ENCODE data around the gene PRCD.

PRCD gene

DNA sequence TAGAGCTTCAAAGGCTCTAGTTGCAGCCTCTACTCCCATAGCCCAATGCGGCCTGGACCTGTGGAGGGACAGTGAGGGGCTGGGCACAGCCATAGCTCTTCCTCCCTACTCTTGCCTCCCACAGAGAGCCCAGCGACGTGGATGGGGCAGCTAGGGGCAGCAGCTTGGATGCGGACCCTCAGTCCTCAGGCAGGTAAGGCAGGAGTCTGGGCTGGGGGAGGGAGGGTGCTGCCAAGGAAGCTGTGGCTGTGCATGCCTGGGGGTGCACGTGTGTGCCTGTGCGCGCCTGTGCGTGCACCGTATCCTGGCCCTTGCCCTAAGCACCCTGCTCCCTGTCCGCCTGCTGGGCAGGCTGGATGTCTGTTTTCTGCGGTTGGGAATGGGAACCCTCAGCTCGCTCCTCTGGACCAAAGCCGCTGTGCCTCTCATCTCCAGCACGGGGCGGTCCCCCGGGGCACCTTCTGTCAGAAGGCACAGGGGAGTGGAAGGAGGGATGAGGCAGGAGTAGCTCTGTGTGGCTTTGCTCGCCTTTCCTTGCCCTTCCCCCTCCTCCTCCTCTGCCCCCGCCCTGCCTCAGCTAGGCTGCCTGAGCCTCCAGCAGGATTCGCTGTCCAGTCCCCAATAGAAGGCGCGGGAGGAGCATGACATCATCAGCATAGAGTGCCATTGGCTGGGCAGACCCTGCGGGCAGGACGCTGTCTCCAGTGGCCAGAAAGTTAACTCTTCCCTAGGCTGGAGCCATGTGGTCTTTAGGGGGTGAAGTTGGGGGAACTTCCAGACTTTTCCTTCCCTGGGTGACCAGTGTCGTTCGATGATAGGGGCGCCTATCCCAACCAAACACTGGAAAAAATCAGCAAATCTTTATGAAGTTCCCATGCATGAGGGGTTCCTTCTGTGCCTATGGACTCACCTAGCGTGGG, 797 bp downstream of the PRCD start:
- peak; percentile 52 for DNase-seq (ENCODE audit: low spot score)

DNA sequence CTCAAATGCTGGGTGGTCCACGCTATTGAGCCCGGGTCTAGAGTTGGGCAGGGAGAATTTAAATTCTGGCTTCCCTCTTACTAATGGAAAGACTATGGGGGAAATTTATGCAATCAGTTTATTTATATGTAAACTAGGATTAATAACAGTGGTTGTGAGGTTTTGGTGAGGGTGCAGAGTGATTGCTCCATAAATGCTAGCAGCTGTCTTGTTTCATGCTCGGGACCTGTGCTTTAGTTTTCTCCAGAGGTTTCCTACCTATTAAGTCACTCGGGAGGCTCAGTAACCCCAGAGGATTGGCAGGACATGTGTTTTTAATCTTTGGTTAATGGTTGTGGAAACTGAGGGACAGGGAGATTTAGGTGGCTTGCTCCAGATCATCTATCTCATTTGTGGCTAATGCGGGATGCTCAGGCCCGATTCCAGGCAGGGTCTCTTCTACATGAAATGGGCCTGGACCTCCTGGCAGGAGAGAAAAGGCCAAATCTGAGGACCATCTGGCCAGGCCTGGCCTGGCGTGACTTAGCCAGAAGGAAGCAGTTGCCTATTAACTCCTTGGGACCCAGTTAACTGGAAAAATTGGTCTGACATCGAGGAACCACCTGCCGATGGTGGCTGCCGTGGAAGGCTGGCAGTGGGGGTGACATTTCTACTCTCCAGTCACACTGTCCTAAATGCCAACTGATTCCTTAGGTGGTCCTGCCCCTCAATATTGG, 2.1 kb downstream of the PRCD start:
- DNase-seq (ENCODE audit: low spot score) = no peak

DNA sequence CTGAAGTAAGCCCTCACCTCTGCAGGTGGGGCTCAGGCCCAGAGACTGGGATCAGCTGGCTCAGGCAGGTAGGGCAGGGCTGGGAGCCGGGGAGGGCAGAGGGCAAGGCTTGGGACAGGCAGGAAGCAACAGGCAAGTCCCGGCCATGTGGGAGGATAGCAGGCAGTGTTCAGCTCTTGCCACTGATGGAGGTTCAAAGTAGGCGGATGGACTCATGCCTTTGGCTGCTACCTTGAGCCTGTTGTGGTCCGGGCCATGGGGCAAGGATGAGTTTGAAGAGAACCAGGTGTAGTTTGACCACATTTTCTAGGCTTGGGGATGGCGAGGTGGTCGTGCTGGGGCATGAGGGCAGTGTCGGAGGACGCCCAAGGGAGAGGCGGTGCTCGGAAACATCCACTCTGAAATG, 2.7 kb downstream of the PRCD start:
- DNase-seq (ENCODE audit: low spot score) = no peak

DNA sequence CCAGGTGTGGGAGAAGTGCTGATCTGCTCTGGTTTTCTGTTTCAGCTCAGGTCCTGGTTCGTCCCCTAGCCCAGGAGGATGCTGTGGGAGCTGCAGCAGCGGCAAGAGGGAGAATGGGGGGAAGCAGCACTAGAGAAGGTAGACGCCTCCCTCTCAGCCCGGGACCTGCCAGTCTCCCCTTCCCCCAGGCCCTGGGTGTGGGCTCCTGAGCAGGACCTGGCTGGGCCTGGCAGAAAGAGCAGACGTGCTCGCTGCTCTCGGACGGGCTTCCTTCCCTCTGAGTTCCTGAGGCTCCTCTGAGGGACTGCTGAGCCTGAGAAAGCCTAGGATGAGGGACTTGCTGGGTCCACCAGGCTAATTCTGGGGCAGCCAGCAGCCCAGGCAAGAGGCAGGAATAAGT, 3.1 kb downstream of the PRCD start:
- DNase-seq (ENCODE audit: low spot score) = no peak

DNA sequence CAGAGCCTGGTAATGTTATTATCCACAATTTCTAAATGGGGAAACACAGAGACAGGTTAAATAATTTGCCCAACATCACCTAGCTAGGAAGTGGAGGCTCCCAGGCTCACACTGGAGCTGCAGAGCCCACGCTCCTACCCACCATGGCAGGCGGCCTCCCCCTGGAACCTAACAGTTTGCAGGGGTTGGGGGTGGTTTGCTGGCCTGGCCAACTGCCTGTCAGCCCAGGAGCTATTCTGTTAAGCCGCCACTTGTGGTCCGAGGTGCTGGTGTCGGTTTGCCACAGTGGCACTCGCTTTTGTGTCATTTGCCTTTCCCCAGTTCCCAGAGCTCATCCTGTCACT, 3.6 kb downstream of the PRCD start:
- DNase-seq (ENCODE audit: low spot score) = no peak

DNA sequence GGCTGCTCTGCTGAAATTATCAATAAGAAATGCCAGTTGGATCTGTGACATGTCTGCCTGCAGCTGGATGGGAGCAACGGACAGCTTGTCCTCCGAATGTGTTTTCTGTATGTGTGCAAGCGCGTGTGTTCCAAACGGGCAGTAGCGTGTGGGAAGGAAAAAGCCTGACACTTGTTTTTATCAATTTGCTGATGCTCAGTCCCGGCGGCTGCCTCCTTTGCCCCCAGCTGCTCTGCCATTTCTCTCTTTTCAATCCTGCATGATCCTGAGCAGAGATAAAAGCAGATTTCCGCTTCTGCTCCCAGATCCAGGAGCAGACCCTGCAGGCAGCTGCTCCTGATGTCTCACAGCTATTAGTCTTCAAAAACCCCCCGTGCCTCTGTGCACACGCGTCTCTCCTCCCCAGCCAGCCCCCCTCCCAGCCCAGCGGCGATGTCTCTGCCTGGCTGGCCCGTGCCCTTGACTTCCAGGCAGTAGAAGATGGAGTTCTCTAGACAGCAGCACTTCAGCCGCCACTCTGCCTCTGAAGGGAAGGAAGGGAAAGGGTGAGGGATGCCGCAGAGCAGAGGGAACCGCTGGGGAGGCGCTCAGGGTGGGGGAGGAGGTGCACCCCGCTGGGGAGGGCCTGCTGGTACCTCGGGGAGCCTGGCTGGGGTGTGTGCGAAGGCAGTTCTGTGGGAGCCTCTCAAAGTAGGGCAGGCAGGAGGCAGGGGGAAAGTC, 4.1 kb downstream of the PRCD start:
- no peak for DNase-seq (ENCODE audit: low spot score)

DNA sequence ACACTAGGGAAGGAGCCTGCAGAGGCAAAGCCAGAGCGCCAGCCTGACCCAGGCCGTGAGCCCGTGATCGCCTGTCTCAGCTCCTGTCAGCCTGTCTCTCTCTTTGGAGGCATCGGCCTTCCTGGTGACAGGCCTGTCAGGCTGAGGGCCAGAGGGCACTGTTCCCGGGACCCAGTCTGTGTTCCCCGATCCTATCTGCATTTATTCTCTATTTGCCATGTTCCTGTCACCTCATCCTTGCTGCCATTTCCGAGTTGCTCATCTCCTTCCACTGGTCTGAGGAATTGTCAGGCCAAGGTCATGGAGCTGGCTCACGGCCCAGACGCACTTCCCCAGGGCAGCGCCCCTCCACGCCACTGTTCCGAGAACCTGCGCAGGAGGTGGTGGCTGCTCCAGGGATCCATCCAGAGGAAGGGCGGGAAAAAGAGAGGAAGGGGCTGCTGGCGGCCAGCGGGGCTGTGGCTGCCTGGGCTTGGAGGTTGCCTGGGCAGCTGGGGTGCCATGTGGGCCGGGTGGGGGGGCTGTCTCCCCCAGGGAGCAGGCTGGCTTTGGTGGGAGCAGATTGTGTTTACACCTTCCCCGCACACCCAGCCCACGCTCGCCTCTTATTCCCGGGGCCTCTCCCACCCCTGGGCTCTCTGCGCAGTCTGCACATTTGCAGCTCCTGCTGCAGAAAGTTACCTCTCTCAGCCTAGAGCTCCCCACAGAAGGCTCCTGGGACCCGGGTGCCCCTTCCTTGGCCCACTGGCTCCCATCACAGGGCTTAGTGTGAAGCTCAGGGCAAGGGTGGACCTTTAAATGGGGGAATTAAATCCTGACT, 4.9 kb downstream of the PRCD start:
- no peak for DNase-seq (ENCODE audit: low spot score)

DNA sequence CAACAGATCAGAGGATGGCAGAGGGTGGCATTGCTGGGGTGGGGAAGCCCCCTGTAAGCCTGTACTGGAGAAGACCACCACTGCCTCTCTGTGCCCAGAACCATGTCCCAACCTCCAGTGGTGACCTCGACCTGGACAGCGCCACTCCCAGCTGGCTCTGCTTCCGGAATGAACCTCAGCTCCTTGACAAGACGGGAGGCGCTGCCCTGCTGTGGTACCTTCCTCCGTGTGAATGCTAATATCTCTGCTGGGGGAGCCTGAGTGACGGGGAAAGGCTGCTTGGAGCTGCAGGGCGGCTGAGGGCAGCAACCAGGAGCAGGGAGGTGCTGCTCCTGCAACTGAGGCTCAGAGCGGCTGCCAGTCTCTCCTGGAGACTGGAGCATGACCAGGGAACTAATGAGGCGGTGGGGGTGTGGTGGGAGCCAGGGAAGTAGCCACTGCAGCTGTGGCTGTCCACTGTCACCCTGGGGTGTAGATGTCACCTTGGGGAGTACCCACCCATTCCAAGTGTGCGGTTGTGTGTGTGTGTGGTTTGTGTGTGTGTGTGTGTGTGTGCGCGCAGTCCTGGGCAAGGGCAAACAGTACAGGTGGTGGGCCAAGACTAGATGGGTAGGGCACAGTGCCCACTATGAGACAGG, 6.2 kb downstream of the PRCD start:
- no peak for DNase-seq (ENCODE audit: low spot score)

DNA sequence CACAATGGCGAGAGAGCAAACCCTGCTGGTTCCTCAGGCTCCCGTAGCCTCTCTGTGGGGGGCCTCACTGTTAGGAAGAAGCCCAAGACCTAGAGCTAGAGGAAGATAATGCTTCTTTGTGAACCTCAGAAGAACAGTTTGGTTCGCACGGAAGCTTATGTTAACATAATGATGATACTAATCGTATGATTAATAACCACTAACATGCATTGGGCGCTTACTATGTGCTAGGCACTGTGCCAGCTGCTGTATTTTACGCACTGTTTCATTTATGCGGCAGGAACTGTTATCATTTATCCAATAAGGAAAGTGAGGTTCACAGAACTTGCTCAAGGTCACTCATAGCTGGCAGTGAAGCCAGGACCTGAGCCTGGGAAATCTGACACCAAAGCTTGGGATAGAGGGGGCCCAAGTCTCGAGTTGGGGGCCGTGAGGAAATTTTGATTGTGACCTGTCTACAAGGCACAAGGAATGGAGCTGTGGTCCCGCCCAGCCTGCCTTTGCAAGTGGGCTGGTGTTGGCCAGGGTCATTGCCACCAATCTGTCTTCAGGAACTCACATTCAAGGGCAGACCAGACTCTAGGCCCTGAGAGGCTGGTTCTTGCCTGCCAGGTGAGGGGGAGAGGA, 6.8 kb downstream of the PRCD start:
- DNase-seq (ENCODE audit: low spot score) = no peak

DNA sequence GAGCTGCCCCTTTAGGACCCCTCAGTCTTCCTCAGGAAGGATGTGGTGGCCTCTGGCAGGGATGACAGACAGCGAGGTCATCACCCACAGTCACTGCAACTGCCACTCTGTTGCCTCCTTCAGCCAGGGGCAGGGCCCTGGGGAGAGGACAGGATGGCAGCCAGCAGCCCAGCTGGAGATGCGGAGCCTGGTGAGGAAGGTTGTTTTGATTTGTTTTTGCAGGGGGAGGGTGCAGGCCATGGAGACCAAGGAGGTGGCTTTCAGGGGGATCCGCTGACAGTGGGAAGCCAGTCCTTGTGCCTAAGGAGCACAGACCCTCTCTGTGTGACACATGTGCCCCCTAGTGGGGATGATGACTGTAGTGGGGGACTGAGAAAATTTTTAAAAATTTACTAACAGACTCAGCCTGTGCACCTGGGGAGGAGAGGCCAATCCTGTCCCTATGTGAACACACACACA, 7.4 kb downstream of the PRCD start:
- peak; percentile 85 for DNase-seq (ENCODE audit: low spot score)

DNA sequence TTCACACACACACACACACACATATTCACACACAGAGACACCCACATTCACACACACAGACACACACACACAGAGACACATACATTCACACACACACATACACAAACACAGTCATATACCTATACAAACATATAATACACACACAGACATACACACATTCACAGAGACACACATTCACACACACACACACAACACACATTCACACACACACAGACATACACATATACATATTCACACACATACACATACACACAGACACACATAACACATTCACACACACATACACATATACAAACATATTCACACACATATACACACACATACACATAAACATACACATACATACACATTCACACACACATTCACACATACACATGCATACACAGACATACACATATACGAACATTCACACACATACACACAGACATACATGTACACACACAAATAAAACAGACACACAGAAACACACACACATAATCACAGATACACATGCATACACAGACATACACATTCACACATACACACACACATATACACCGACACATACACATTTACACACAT, 7.9 kb downstream of the PRCD start:
- DNase-seq (ENCODE audit: low spot score) = no peak

DNA sequence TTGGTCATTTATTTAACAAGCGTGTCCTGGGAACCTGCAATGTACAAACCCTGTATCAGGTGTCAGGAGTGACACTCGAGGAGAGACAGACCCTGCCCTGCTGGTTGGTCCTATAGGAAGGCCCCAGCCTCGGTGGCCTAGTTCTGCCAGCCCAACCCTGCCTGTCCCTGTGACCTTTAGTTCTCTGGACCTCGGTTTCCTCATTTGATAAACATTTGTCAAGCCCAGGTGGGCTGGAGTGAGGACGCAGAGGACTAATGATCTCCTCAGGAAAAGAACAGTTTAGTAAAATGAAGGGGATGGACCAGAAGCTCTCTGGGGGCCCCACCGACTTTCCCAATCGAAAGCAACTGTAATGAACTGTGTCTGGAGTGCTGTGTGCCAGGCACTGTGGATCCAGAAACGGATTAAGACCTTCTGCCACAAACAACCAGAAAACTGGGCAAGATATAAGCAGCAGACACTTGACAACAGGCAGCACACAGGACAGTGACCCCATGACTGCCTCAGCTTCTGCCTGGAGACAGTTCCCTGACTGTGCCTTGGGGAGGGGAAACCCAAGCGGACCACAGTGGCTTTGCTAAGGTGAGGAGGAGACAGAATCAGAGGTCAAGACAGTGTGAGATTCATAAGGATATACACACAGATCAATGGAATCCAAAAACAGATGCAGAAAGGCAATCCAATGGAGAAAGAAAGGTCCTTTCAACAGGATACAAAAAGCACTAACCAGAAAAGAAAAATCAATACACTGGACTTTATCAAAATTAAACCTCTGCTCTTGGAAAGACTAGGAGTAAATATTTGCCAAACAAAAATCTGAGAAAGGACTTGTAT, 8.8 kb downstream of the PRCD start:
- DNase-seq (ENCODE audit: low spot score) = no peak

DNA sequence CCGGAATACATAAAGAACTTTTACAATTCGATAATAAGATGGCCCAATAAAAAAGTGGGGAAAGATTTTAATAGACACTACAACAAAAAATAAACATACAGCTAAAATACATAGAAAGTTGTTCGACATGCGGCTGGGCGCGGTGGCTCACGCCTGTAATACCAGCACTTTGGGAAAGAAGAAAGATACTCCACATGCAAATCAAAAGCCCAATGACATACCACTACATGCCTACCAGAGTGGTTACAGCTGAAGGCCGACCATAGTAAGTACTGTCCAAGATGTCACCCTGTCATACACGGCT, 9.3 kb downstream of the PRCD start:
- no peak for DNase-seq (ENCODE audit: low spot score)

DNA sequence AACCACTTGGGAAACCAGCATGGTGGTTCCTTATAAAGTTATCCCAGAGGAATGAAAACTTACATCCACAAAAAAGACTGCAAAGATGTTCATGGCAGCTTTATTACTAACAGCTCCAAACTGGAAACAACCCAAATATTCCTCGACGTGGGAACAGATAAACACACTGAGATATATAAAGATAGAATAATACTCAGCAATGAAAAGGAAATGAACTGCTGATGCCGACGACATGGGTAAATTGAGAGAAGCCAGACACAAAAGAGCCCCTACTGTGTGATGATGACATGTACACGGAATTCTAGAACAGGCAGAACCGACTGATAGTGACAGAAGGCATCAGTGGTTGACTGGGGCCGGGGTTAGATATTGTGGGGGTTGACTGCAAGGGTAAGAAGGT, 9.7 kb downstream of the PRCD start:
- DNase-seq (ENCODE audit: low spot score) = no peak

DNA sequence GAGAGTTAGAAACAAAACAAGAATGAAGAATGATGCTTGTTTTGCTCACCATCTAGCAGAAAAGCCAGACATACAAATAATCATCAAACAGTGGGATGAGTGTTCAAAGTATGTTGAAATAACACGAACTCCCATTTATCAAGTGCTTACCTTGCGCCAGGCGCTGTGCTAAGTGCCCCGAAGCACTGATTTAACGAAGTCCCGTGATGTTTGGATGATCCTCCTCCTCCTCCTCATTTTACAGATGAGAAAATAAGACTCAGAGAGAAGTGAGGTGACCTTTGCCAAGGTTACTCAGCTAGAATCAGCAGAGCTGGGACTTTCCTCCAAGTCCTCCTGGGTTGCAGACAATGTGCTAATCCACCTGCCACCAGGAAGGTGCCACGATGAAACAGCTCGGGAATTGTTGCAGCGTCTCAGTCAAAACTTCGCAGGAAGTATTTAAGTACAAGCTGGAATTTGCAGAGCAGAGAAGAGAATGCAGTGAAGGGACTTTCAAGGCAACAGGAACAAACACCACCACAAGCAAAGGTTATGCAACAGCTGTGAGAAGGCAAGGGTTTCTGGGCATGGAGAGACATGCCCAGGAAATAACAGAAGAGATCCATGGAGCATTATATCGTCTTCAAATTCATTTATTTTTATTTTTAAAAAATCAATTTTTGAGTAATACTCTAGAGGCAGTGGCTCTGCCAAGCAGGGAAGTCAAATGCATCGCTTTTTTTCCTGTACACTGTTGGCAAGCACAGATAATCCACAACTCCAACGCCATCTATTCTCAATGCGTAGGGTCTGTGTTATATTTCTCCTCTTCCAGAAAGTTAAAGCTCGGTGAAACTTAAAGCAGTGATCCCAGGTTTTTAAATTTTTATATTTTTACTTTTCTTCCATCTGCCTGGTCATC, 11.1 kb downstream of the PRCD start:
- DNase-seq (ENCODE audit: low spot score) = no peak

DNA sequence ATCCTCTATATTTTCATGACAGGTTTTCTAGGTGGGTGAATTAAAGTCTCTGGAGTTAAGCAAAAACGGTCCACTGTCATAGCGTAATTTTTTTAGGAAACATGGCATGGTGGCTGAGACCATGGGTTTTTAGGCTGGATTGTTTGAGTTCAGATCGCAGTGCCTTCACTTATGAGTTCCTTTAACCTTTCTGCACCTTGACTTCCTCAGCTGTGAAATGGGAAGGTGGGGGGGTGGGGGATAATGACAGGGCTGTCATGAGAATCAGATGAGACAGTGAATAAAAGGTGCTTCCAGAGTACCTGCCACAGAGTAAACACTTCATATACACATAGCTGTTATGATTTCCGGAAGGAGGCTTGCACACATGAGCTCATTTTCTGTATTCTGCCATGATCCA, 11.8 kb downstream of the PRCD start:
- DNase-seq (ENCODE audit: low spot score) = no peak

DNA sequence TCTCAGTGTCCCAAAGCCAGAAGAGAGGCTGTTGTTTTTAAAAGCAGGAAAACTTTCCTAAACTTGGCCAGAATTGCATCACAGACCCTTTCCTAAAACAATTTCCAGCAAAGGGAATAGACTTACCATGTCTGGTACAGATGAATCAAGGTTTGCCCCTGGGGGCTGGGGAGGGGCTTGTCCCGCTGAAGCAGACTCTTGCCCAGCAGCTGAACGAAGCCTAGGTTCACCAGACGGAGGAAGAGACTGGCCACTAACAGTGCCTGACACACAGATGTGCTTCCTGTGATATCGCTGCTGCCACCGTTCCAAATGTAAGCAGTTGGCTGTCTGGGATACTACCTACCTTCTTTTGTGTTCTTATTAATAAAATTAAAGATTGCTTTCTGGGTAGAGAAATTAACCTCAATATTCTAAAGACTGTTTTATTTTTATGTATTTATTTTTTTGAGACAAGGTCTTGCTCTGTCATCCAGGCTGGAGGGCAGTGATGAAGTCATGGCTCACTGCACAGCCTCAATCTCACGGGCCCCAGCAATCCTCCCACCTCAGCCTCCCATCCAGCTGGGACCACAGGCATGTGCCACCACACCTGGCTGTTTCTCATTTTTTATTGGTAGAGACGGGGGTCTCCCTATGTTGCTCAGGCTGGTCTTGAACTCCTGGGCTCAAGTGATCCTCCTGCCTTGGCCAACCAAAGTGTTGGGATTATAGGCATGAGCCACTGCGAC, 13.5 kb downstream of the PRCD start:
- DNase-seq (ENCODE audit: low spot score) = no peak

DNA sequence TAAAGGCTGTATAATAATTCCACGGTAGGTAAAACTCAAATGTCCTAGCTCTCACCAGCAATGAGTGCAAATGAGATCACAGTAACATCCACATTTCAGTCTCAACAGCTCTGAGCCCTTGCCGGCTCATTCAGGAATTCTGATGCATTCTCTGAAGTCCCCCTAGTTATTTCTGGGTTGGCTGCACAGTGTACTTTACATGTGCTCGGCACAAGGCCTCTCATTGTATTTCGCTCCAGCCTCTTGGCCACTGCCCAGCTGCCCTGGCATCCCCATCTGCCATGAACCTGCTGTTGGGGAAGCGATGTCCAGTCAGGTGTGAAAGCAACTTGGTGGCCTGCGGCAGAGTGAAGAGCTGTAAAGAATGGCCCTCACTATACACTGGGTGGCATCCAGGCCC, 14.3 kb downstream of the PRCD start:
- DNase-seq (ENCODE audit: low spot score) = no peak
